GM12872 (cell line): ENCODE results near the gene KIAA1671.
A peak's percentile ranks its signal among the peaks of the same experiment; 100 is the strongest.

Source experiments
- TF ChIP-seq, protein P1 (sequence below): IDR thresholded peaks from 3 replicates; pipeline ENCODE4 v1.5.1; 2011; ENCODE audit warnings: low read depth, mild to moderate bottlenecking, low read length, moderate library complexity; ENCODE audit not compliant: insufficient read depth

Gene KIAA1671

DNA sequence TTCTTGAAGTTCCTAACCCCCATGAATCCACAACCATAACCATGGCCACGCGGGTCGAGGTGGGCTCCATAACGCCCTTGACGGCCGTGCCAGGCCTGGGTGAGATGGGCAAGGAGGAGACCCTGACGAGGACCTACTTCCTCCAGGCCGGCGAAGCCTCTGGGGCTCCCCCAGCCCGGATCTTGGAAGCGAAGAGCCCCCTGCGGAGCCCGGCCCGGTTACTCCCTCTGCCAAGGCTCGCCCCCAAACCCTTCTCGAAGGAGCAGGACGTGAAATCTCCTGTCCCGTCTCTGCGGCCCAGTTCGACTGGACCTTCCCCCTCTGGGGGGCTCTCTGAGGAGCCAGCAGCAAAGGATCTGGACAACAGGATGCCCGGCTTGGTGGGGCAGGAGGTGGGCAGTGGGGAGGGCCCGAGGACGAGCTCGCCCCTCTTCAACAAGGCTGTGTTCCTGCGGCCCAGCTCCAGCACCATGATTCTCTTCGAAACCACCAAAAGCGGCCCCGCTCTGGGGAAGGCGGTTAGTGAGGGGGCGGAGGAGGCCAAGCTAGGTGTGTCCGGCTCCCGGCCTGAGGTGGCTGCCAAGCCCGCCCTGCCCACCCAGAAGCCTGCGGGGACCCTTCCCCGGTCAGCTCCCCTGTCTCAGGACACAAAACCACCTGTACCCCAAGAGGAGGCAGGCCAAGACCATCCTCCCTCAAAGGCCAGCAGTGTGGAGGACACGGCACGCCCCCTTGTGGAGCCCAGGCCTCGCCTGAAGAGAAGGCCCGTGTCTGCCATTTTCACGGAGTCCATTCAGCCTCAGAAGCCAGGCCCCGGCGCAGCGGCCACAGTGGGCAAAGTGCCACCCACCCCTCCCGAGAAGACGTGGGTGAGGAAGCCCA is 75.7 kb downstream of the KIAA1671 start:
- TF ChIP-seq, protein P1, sequence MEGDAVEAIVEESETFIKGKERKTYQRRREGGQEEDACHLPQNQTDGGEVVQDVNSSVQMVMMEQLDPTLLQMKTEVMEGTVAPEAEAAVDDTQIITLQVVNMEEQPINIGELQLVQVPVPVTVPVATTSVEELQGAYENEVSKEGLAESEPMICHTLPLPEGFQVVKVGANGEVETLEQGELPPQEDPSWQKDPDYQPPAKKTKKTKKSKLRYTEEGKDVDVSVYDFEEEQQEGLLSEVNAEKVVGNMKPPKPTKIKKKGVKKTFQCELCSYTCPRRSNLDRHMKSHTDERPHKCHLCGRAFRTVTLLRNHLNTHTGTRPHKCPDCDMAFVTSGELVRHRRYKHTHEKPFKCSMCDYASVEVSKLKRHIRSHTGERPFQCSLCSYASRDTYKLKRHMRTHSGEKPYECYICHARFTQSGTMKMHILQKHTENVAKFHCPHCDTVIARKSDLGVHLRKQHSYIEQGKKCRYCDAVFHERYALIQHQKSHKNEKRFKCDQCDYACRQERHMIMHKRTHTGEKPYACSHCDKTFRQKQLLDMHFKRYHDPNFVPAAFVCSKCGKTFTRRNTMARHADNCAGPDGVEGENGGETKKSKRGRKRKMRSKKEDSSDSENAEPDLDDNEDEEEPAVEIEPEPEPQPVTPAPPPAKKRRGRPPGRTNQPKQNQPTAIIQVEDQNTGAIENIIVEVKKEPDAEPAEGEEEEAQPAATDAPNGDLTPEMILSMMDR = peak; percentile 34; the same call in 2 of the 3 replicates

DNA sequence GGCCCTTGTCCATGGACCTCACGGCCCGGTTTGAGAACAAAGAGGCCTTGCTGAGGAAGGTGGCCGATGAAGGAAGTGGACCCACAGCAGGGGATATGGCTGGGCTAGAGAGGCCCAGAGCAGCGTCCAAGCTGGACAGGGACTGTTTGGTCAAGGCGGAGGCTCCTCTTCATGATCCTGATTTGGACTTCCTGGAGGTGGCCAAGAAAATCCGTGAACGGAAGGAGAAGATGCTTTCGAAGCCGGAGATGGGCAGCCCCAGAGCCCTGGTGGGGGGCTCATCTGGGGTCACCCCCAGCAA is 76.3 kb downstream of the KIAA1671 start:
- TF ChIP-seq, protein P1 = no peak

DNA sequence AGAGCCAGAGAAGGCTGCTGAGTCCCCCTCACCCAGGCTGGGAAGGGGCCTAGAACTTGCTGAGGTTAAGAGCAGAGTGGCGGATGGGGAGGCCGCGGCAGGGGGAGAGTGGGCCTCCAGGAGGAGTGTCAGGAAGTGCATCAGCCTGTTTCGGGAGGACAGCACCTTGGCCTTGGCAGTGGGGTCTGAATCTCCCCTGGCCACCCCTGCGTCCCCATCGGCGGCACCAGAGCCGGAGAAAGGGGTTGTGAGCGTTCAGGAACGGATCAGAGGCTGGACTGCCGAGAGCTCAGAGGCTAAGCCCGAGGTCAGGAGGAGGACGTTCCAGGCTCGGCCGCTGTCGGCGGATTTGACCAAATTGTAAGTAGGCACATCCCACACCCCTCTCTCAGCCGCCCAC is 76.7 kb downstream of the KIAA1671 start:
- TF ChIP-seq, protein P1 = no peak

DNA sequence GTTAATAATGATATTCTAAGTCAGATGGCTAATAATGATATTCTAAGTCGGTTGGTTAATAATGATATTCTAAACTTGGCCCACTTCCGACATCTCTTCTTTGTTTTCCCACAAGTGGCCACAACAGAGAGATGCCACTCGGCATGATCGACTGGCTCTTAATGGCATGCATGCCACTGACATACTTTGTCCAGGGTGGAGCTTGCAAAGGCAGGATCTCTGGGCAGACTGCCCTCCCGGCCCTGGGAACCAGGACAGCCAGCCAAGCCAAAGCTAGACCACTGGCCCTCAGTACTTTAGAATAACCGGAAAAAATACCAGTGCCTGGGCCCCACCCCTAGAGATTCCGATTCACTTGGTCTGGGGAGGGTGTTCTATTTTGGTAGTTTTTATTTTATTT is 78.1 kb downstream of the KIAA1671 start:
- TF ChIP-seq, protein P1 = no peak

DNA sequence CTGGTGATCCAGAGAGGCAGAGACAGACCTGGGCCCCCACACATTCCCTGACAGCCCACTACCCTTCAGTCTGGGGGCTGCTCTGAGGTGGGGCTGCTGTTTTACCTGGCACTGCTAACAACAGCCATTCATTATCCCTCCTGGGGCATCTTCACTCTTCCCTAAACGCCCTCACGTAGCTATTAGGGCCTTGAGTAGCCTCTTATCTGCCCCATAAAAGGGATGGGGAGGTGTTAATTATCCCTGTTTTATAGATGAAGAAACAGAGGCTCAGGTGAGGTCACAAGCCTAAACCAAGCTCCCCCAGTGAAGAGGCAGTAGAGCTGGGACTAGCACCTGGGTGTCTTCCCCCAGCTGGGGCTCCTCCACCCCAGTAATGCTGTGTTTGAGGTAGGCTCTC is 79.5 kb downstream of the KIAA1671 start:
- TF ChIP-seq, protein P1 = no peak

DNA sequence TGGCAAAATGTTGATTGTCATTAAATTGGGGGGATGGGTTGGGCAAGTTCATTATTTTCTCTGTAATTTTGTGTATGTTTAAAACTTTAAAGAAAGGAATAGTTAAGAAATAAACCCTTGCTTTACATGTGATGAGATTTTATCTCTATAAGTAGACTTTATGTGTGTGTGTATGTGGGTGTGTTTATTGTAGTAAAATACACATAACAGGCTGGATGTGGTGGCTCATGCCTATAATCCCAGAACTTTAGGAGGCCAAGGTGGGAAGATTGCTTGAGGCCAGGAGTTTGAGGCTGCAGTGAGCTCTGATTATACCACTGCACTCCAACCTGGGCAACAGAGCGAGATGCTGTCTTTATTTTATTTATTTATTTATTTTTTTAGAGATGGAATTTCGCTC is 83.2 kb downstream of the KIAA1671 start:
- TF ChIP-seq, protein P1 = no peak

DNA sequence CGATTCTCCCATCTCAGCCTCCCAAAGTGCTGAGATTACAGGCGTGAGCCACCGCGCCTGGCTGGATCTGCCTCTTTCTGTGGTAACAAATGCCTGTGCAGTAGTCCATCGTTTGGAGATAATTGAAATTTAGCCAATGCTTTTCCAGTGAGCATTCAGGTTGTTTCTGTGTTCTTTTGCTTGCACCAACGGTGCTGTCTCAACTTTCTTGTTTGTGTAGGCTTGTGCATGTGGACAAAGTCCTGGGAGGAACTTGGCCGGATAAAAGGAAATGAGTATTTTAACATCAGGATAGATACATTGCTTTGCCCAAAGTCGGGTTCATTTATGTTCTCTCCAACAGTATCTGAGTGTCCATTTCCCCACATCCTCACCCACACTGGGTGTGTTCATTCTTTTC is 85.7 kb downstream of the KIAA1671 start:
- TF ChIP-seq, protein P1 = no peak

DNA sequence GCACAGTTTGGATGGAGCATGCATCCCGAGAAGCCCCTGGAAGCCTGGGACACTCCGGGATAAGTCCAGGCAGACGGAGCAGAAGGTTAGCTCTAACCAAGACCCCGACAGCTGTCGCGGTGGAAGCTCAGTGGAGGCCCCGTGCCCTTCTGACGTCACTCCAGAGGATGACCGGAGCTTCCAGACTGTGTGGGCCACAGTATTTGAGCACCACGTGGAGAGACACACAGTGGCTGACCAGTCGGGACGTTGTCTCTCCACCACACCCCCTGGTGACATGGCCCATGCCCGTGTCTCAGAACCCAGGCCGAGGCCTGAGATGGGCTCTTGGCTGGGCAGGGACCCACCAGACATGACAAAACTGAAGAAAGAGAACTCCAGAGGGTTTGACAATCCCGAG is 86.3 kb downstream of the KIAA1671 start:
- TF ChIP-seq, protein P1 = no peak
